H1 (cell line): ENCODE results near the gene C10orf120. TPM values are rescaled to one million over a fixed set of nuclear protein-coding genes. Genes with fewer than 3 reads are reported as not detected.

ENCODE experiments used
- ATF3 ChIP-seq: IDR thresholded peaks from 2 replicates; pipeline ENCODE4 v1.6.1; 2011; ENCODE audit warnings: low read depth, mild to moderate bottlenecking, low read length; ENCODE audit not compliant: insufficient read depth
- CREB1 ChIP-seq: IDR thresholded peaks from 2 replicates; pipeline ENCODE4 v1.6.1; 2012; ENCODE audit warnings: inconsistent platforms
- MAX ChIP-seq: IDR thresholded peaks from 2 replicates; pipeline ENCODE4 v1.6.1; 2012; ENCODE audit warnings: inconsistent platforms
- ZNF274 ChIP-seq: IDR thresholded peaks from 2 replicates; pipeline ENCODE4 v1.7.0; 2012; ENCODE audit warnings: low read length, borderline replicate concordance; ENCODE audit errors: extremely low read depth
- polyA plus RNA-seq, 7 experiments: library from polyadenylated mRNA; depleted of rRNA in 3 of 7; stranded (reverse) in 5 of 7; unstranded in 2 of 7; fragments of >200 nt in 5 of 7; fragments of 200-250 nt in 2 of 7; gene quantifications; 1 replicate in 5 of 7; 2 replicates in 1 of 7; 4 replicates in 1 of 7; pipeline versions ENCODE4 v1.2.1 to v1.2.3, GENCODE V29; 2011 to 2013; ENCODE audit warnings: missing spikeins in 2 of 7, mixed read lengths in 2 of 7
- total RNA-seq: library from RNA; stranded (reverse); fragmentation: NEBNext Ultra II Directional; extraction: Animal tissue kit (Norgen Biotek cat#: 25700); gene quantifications from 2 replicates; pipeline ENCODE4 v1.2.1, GENCODE V29; 2021

C10orf120 gene
- total and polyA plus RNA-seq, 2 of the 8 experiments (the other 6 are each of a cell fraction or from before 2014, with no cell fraction given) = not detected

GRCh38 chr10:122715576-122715975 lies 15.9 kb upstream of the C10orf120 start (continued):
- TF ChIP-seq ATF3 (no peak), CREB1 (no peak), MAX (no peak), ZNF274 (no peak)
